Right lobe of liver (tissue), 4 donors: ENCODE results near the gene ZBTB16.

ENCODE experiments used
- CTCF ChIP-seq, 4 donors: fragments of 200-600 bp in 3 of 4; fragments of 450-650 bp in 1 of 4; IDR thresholded peaks; one replicate each; pipeline versions ENCODE4 v1.5.1 to v1.8.0; 2016 to 2022; ENCODE audit warnings: antibody characterized with exemption in 4 of 4, mild to moderate bottlenecking in 2 of 4
- POLR2A ChIP-seq: fragments of 450-650 bp; IDR thresholded peaks from one replicate; pipeline ENCODE4 v1.6.1; 2017; ENCODE audit warnings: antibody characterized with exemption, mild to moderate bottlenecking
- donor health status: DM: no; HTN: no; CAD: no.
- donor health status: DM: no; HTN: no; CAD: no.
- donor health status: DM: no; HTN: yes; CAD: no.

- TF ChIP-seq CTCF (IDR thresholded peaks at IDR 0.05) (no peak), POLR2A (no peak)
Observed at GRCh38 chr11:114090976-114091375, 31.5 kb downstream of the ZBTB16 start.
